ENCODE results near the gene SGSH. TPM values are rescaled to one million over a fixed set of nuclear protein-coding genes. Genes with fewer than 3 reads are reported as not detected.

The SGSH gene
- total RNA-seq, 3 donors from 2014 or later (not counting 1 experiment from before 2014, with no cell fraction given) = 73.4 to 96.5 (median 74.1) TPM

- no peaks in the 10 kb centered on the region for H3K9me3 Mint-ChIP-seq
- H3K27ac Mint-ChIP-seq = no peak overlapping the region
- Histone ChIP-seq H3K4me1 (ENCODE audit: control insufficient read depth, insufficient read depth, low read length) (no peaks in the 10 kb centered on the region), H3K36me3 (ENCODE audit: control insufficient read depth, insufficient read depth, low read length) (no peaks in the 10 kb centered on the region), H3K9me3 (ENCODE audit: control insufficient read depth, insufficient read depth, low read length) (no peaks in the 10 kb centered on the region), H3K27ac (ENCODE audit: low read length) (no peak overlapping the region), H3K4me3 (ENCODE audit: low read length) (no peak overlapping the region), H3K27me3 (ENCODE audit: control insufficient read depth, insufficient read depth, low read length) (no peaks in the 10 kb centered on the region)
- H3K36me3 Mint-ChIP-seq = no peaks in the 10 kb centered on the region
- WGBS (ENCODE audit: insufficient coverage) = 89% methylated on average over 30 of the region's 30 CpGs
- peaks cover 0 to 2% of the 10 kb centered on the region in 2 donors for H3K27me3 Mint-ChIP-seq (ENCODE audit: low read depth in 2 of 2)
- TF ChIP-seq CTCF (IDR thresholded peaks at IDR 0.05) = no peak
- H3K4me1 Mint-ChIP-seq = no peaks in the 10 kb centered on the region
- H3K4me3 Mint-ChIP-seq = no peak overlapping the region
- ATAC-seq (no peak), DNase-seq (no peak)
- intact Hi-C loops (cut with micrococcal nuclease) = no loop called here
Measured at GRCh38 chr17:80182118-80182844, 37.9 kb downstream of the SGSH start.

GRCh38 chr17:80181431-80181830 lies 38.7 kb downstream of the SGSH start:
- Histone ChIP-seq H3K4me3 (ENCODE audit: low read length) (no peak overlapping the region), H3K27ac (ENCODE audit: low read length) (no peak overlapping the region), H3K36me3 (ENCODE audit: control insufficient read depth, insufficient read depth, low read length) (no peaks in the 10 kb centered on the region), H3K4me1 (ENCODE audit: control insufficient read depth, insufficient read depth, low read length) (no peaks in the 10 kb centered on the region), H3K27me3 (ENCODE audit: control insufficient read depth, insufficient read depth, low read length) (no peaks in the 10 kb centered on the region), H3K9me3 (ENCODE audit: control insufficient read depth, insufficient read depth, low read length) (no peaks in the 10 kb centered on the region)
- H3K27me3 Mint-ChIP-seq (ENCODE audit: low read depth in 2 of 2) = peaks cover 0 to 2% of the 10 kb centered on the region in 2 donors
- no peaks in the 10 kb centered on the region for H3K9me3 Mint-ChIP-seq
- no peak for TF ChIP-seq CTCF (IDR thresholded peaks at IDR 0.05)
- no peaks in the 10 kb centered on the region for H3K36me3 Mint-ChIP-seq
- intact Hi-C loops (cut with micrococcal nuclease) = no loop called here
- WGBS (ENCODE audit: insufficient coverage) = 92% methylated on average over 17 of the region's 17 CpGs
- no peak overlapping the region for H3K27ac Mint-ChIP-seq
- no peak overlapping the region for H3K4me3 Mint-ChIP-seq
- ATAC-seq (no peak), DNase-seq (no peak)
- H3K4me1 Mint-ChIP-seq = no peaks in the 10 kb centered on the region

GRCh38 chr17:80180192-80180591 lies 39.9 kb downstream of the SGSH start:
- H3K9me3 Mint-ChIP-seq = no peaks in the 10 kb centered on the region
- Histone ChIP-seq H3K9me3 (ENCODE audit: control insufficient read depth, insufficient read depth, low read length) (no peaks in the 10 kb centered on the region), H3K36me3 (ENCODE audit: control insufficient read depth, insufficient read depth, low read length) (no peaks in the 10 kb centered on the region), H3K27me3 (ENCODE audit: control insufficient read depth, insufficient read depth, low read length) (no peaks in the 10 kb centered on the region), H3K4me1 (ENCODE audit: control insufficient read depth, insufficient read depth, low read length) (no peaks in the 10 kb centered on the region), H3K27ac (ENCODE audit: low read length) (no peak overlapping the region), H3K4me3 (ENCODE audit: low read length) (no peak overlapping the region)
- H3K27me3 Mint-ChIP-seq (ENCODE audit: low read depth in 2 of 2) = peaks cover 0 to 4% of the 10 kb centered on the region in 2 donors
- no peak for DNase-seq
- H3K27ac Mint-ChIP-seq = no peak overlapping the region
- H3K4me1 Mint-ChIP-seq = no peaks in the 10 kb centered on the region
- H3K36me3 Mint-ChIP-seq = no peaks in the 10 kb centered on the region
- ATAC-seq = no peak
- intact Hi-C loops (cut with micrococcal nuclease) = no loop called here
- WGBS (ENCODE audit: insufficient coverage) = 89% methylated on average over 14 of the region's 14 CpGs
- no peak overlapping the region for H3K4me3 Mint-ChIP-seq
- no peak for TF ChIP-seq CTCF (IDR thresholded peaks at IDR 0.05)

Data from natural killer cell (primary cell).